ENCODE results near the gene HCN2. TPM values are rescaled to one million over a fixed set of nuclear protein-coding genes. Genes with fewer than 3 reads are reported as not detected.
"Not testable (repeated sequence)": the region's sequence is repeated elsewhere in the genome, so short reads cannot be mapped to it uniquely, and the experiment has no call there.

Gene HCN2
- total RNA-seq, 1 experiment from 2014 or later: not detected

GRCh38 chr19:621191-621590 lies 31.5 kb downstream of the HCN2 start:
- not testable (repeated sequence) for H3K27me3 ChIP-seq (ENCODE audit: low read length); H3K9me3 ChIP-seq (ENCODE audit: low read length); H3K9ac ChIP-seq (ENCODE audit: low read length); H2AFZ ChIP-seq (ENCODE audit: low read length); H3K27ac ChIP-seq (ENCODE audit: low read length); H3K4me1 ChIP-seq (ENCODE audit: low read length); H3K9me2 ChIP-seq (replicated peaks; ENCODE audit: insufficient read depth, low read length); H4K20me1 ChIP-seq (ENCODE audit: insufficient read depth, low read depth, low read length); H3K79me2 ChIP-seq (ENCODE audit: low read length); H3K4me3 ChIP-seq (ENCODE audit: low read length); DNase-seq; H3K4me2 ChIP-seq (ENCODE audit: low read depth, low read length, poor library complexity, severe bottlenecking)
- H3K36me3 ChIP-seq (ENCODE audit: insufficient read depth, low read length): peaks cover 10% of the 10 kb centered on the region

GRCh38 chr19:621819-622218 lies 32.1 kb downstream of the HCN2 start:
- no peaks in the 10 kb centered on the region for H3K9me3 ChIP-seq (ENCODE audit: low read length)
- H3K9ac ChIP-seq (ENCODE audit: low read length): no peak overlapping the region
- no peak overlapping the region for H2AFZ ChIP-seq (ENCODE audit: low read length)
- peaks cover 10% of the 10 kb centered on the region for H3K36me3 ChIP-seq (ENCODE audit: insufficient read depth, low read length)
- no peak overlapping the region for H3K4me2 ChIP-seq (ENCODE audit: low read depth, low read length, poor library complexity, severe bottlenecking)
- H3K27ac ChIP-seq (ENCODE audit: low read length): no peak overlapping the region
- no peaks in the 10 kb centered on the region for H3K27me3 ChIP-seq (ENCODE audit: low read length)
- no peaks in the 10 kb centered on the region for H4K20me1 ChIP-seq (ENCODE audit: insufficient read depth, low read depth, low read length)
- no peaks in the 10 kb centered on the region for H3K79me2 ChIP-seq (ENCODE audit: low read length)
- H3K4me3 ChIP-seq (ENCODE audit: low read length): no peak overlapping the region
- no peaks in the 10 kb centered on the region for H3K9me2 ChIP-seq (replicated peaks; ENCODE audit: insufficient read depth, low read length)
- H3K4me1 ChIP-seq (ENCODE audit: low read length): no peaks in the 10 kb centered on the region
- DNase-seq: no peak

- no peak for DNase-seq
- no peak overlapping the region for H3K4me3 ChIP-seq (ENCODE audit: low read length)
- H3K4me1 ChIP-seq (ENCODE audit: low read length): no peaks in the 10 kb centered on the region
- no peak overlapping the region for H2AFZ ChIP-seq (ENCODE audit: low read length)
- no peaks in the 10 kb centered on the region for H3K27me3 ChIP-seq (ENCODE audit: low read length)
- H3K9ac ChIP-seq (ENCODE audit: low read length): no peak overlapping the region
- no peak overlapping the region for H3K4me2 ChIP-seq (ENCODE audit: low read depth, low read length, poor library complexity, severe bottlenecking)
- H3K79me2 ChIP-seq (ENCODE audit: low read length): peaks cover 4% of the 10 kb centered on the region; the same call in 1 of the 2 replicates
- H4K20me1 ChIP-seq (ENCODE audit: insufficient read depth, low read depth, low read length): no peaks in the 10 kb centered on the region
- no peaks in the 10 kb centered on the region for H3K9me2 ChIP-seq (replicated peaks; ENCODE audit: insufficient read depth, low read length)
- H3K9me3 ChIP-seq (ENCODE audit: low read length): no peaks in the 10 kb centered on the region
- peaks cover 13% of the 10 kb centered on the region for H3K36me3 ChIP-seq (ENCODE audit: insufficient read depth, low read length)
- H3K27ac ChIP-seq (ENCODE audit: low read length): no peak overlapping the region
These were observed 33.0 kb downstream of the HCN2 start for GRCh38 chr19:622666-623065.

GRCh38 chr19:623175-623916 lies 33.7 kb downstream of the HCN2 start:
- H2AFZ ChIP-seq (ENCODE audit: low read length): no peak overlapping the region
- no peak overlapping the region for H3K4me3 ChIP-seq (ENCODE audit: low read length)
- no peaks in the 10 kb centered on the region for H3K9me3 ChIP-seq (ENCODE audit: low read length)
- peaks cover 16% of the 10 kb centered on the region for H3K36me3 ChIP-seq (ENCODE audit: insufficient read depth, low read length)
- no peaks in the 10 kb centered on the region for H3K27me3 ChIP-seq (ENCODE audit: low read length)
- peaks cover 8% of the 10 kb centered on the region; the same call in 1 of the 2 replicates for H3K79me2 ChIP-seq (ENCODE audit: low read length)
- no peaks in the 10 kb centered on the region for H4K20me1 ChIP-seq (ENCODE audit: insufficient read depth, low read depth, low read length)
- no peaks in the 10 kb centered on the region for H3K4me1 ChIP-seq (ENCODE audit: low read length)
- H3K4me2 ChIP-seq (ENCODE audit: low read depth, low read length, poor library complexity, severe bottlenecking): no peak overlapping the region
- no peak for DNase-seq
- H3K27ac ChIP-seq (ENCODE audit: low read length): no peak overlapping the region
- H3K9ac ChIP-seq (ENCODE audit: low read length): no peak overlapping the region
- H3K9me2 ChIP-seq (replicated peaks; ENCODE audit: insufficient read depth, low read length): no peaks in the 10 kb centered on the region

- Histone ChIP-seq H3K9me2 (replicated peaks; ENCODE audit: insufficient read depth, low read length) (no peaks in the 10 kb centered on the region), H3K27me3 (ENCODE audit: low read length) (no peaks in the 10 kb centered on the region), H3K4me1 (ENCODE audit: low read length) (no peaks in the 10 kb centered on the region), H4K20me1 (ENCODE audit: insufficient read depth, low read depth, low read length) (no peaks in the 10 kb centered on the region), H2AFZ (ENCODE audit: low read length) (no peak overlapping the region), H3K4me2 (ENCODE audit: low read depth, low read length, poor library complexity, severe bottlenecking) (no peak overlapping the region), H3K36me3 (ENCODE audit: insufficient read depth, low read length) (peaks cover 20% of the 10 kb centered on the region), H3K9me3 (ENCODE audit: low read length) (no peaks in the 10 kb centered on the region), H3K79me2 (ENCODE audit: low read length) (peaks cover 14% of the 10 kb centered on the region; the same call in 1 of the 2 replicates), H3K4me3 (ENCODE audit: low read length) (no peak overlapping the region), H3K9ac (ENCODE audit: low read length) (no peak overlapping the region), H3K27ac (ENCODE audit: low read length) (no peak overlapping the region)
- no peak for DNase-seq
These were observed 34.3 kb downstream of the HCN2 start for GRCh38 chr19:623974-624373.

GRCh38 chr19:624433-625109 lies 34.9 kb downstream of the HCN2 start:
- Histone ChIP-seq H3K9me2 (replicated peaks; ENCODE audit: insufficient read depth, low read length) (no peaks in the 10 kb centered on the region), H3K27ac (ENCODE audit: low read length) (no peak overlapping the region), H3K9me3 (ENCODE audit: low read length) (no peaks in the 10 kb centered on the region), H3K9ac (ENCODE audit: low read length) (no peak overlapping the region), H3K4me2 (ENCODE audit: low read depth, low read length, poor library complexity, severe bottlenecking) (no peak overlapping the region), H3K27me3 (ENCODE audit: low read length) (no peaks in the 10 kb centered on the region), H4K20me1 (ENCODE audit: insufficient read depth, low read depth, low read length) (no peaks in the 10 kb centered on the region), H3K79me2 (ENCODE audit: low read length) (peaks cover 17% of the 10 kb centered on the region; the same call in 1 of the 2 replicates), H3K4me1 (ENCODE audit: low read length) (no peaks in the 10 kb centered on the region), H3K4me3 (ENCODE audit: low read length) (no peak overlapping the region), H2AFZ (ENCODE audit: low read length) (no peak overlapping the region), H3K36me3 (ENCODE audit: insufficient read depth, low read length) (peaks cover 22% of the 10 kb centered on the region)
- DNase-seq: no peak

GRCh38 chr19:625257-625656 lies 35.6 kb downstream of the HCN2 start:
- peaks cover 20% of the 10 kb centered on the region for H3K79me2 ChIP-seq (ENCODE audit: low read length)
- no peaks in the 10 kb centered on the region for H3K4me1 ChIP-seq (ENCODE audit: low read length)
- H2AFZ ChIP-seq (ENCODE audit: low read length): no peak overlapping the region
- H3K4me2 ChIP-seq (ENCODE audit: low read depth, low read length, poor library complexity, severe bottlenecking): no peak overlapping the region
- H3K27ac ChIP-seq (ENCODE audit: low read length): no peak overlapping the region
- H3K27me3 ChIP-seq (ENCODE audit: low read length): no peaks in the 10 kb centered on the region
- no peaks in the 10 kb centered on the region for H3K9me3 ChIP-seq (ENCODE audit: low read length)
- H3K9me2 ChIP-seq (replicated peaks; ENCODE audit: insufficient read depth, low read length): no peaks in the 10 kb centered on the region
- peaks cover 22% of the 10 kb centered on the region for H3K36me3 ChIP-seq (ENCODE audit: insufficient read depth, low read length)
- H3K9ac ChIP-seq (ENCODE audit: low read length): no peak overlapping the region
- DNase-seq: no peak
- H3K4me3 ChIP-seq (ENCODE audit: low read length): no peak overlapping the region
- no peaks in the 10 kb centered on the region for H4K20me1 ChIP-seq (ENCODE audit: insufficient read depth, low read depth, low read length)

- H3K4me2 ChIP-seq (ENCODE audit: low read depth, low read length, poor library complexity, severe bottlenecking); H3K4me1 ChIP-seq (ENCODE audit: low read length); H3K27me3 ChIP-seq (ENCODE audit: low read length); H3K27ac ChIP-seq (ENCODE audit: low read length); H3K4me3 ChIP-seq (ENCODE audit: low read length); H4K20me1 ChIP-seq (ENCODE audit: insufficient read depth, low read depth, low read length); H2AFZ ChIP-seq (ENCODE audit: low read length); H3K9me2 ChIP-seq (replicated peaks; ENCODE audit: insufficient read depth, low read length); H3K9ac ChIP-seq (ENCODE audit: low read length); DNase-seq; H3K9me3 ChIP-seq (ENCODE audit: low read length): not testable (repeated sequence)
- Histone ChIP-seq H3K36me3 (ENCODE audit: insufficient read depth, low read length) (peaks cover 22% of the 10 kb centered on the region), H3K79me2 (ENCODE audit: low read length) (peaks cover 32% of the 10 kb centered on the region)
These were observed 36.9 kb downstream of the HCN2 start for GRCh38 chr19:626566-626965.

Measured in Karpas-422 (cell line).